HS-27A (cell line): ENCODE data around the gene ZNF462.
"Not testable (repeated sequence)": the region's sequence is repeated elsewhere in the genome, so short reads cannot be mapped to it uniquely, and the experiment has no call there.

ENCODE experiments used
- DNase-seq: peaks from one replicate; pipeline ENCODE4 v3.0.0-alpha.2; 2012; ENCODE audit warnings: low read depth, missing footprints

The ZNF462 gene

GRCh38 chr9:106889061-106889590 lies 26.2 kb downstream of the ZNF462 start:
- no peak for DNase-seq

- no peak for DNase-seq
Observed at GRCh38 chr9:106890608-106891007, 27.6 kb downstream of the ZNF462 start.

GRCh38 chr9:106891286-106891685 lies 28.3 kb downstream of the ZNF462 start:
- no peak for DNase-seq

- DNase-seq = peak; percentile 97
Observed at GRCh38 chr9:106892632-106893031, 29.7 kb downstream of the ZNF462 start.

- peak; percentile 73 for DNase-seq
Observed at GRCh38 chr9:106893088-106893487, 30.1 kb downstream of the ZNF462 start.

GRCh38 chr9:106896695-106897094 lies 33.7 kb downstream of the ZNF462 start:
- DNase-seq = no peak

- no peak for DNase-seq
Observed at GRCh38 chr9:106897236-106897635, 34.3 kb downstream of the ZNF462 start.

GRCh38 chr9:106897751-106898150 lies 34.8 kb downstream of the ZNF462 start:
- no peak for DNase-seq

GRCh38 chr9:106900523-106900922 lies 37.6 kb downstream of the ZNF462 start:
- DNase-seq = not testable (repeated sequence)

- no peak for DNase-seq
Observed at GRCh38 chr9:106906129-106906528, 43.2 kb downstream of the ZNF462 start.

GRCh38 chr9:106911951-106912350 lies 49.0 kb downstream of the ZNF462 start:
- no peak for DNase-seq

GRCh38 chr9:106913276-106913675 lies 50.3 kb downstream of the ZNF462 start:
- DNase-seq = no peak

GRCh38 chr9:106915851-106916250 lies 52.9 kb downstream of the ZNF462 start:
- DNase-seq = no peak

- DNase-seq = peak; percentile 72
Observed at GRCh38 chr9:106916466-106917235, 53.7 kb downstream of the ZNF462 start.

- DNase-seq = no peak
Observed at GRCh38 chr9:106918825-106919509, 56.0 kb downstream of the ZNF462 start.

- no peak for DNase-seq
Observed at GRCh38 chr9:106920091-106920490, 57.1 kb downstream of the ZNF462 start.

- no peak for DNase-seq
Observed at GRCh38 chr9:106920701-106921283, 57.8 kb downstream of the ZNF462 start.

- DNase-seq = no peak
Observed at GRCh38 chr9:106921341-106921899, 58.5 kb downstream of the ZNF462 start.

- no peak for DNase-seq
Observed at GRCh38 chr9:106922026-106922425, 59.1 kb downstream of the ZNF462 start.

- DNase-seq = no peak
Observed at GRCh38 chr9:106925392-106925791, 62.4 kb downstream of the ZNF462 start.

GRCh38 chr9:106927916-106928315 lies 65.0 kb downstream of the ZNF462 start:
- no peak for DNase-seq

GRCh38 chr9:106928350-106928749 lies 65.4 kb downstream of the ZNF462 start:
- no peak for DNase-seq
